Ishikawa (cell line): ENCODE measurements around the gene SELENOS.

Experiments used
- MAX ChIP-seq: IDR thresholded peaks from 2 replicates; pipeline ENCODE4 v1.6.1; 2012
- RAD21 ChIP-seq: IDR thresholded peaks from 2 replicates; pipeline ENCODE4 v1.6.1; 2012; ENCODE audit warnings: low read depth
- REST ChIP-seq: IDR thresholded peaks from 2 replicates; pipeline ENCODE4 v1.6.1; 2012; ENCODE audit warnings: low read depth, mild to moderate bottlenecking
- TAF1 ChIP-seq: IDR thresholded peaks from 2 replicates; pipeline ENCODE4 v1.6.1; 2012; ENCODE audit warnings: low read depth, mild to moderate bottlenecking
- YY1 ChIP-seq: IDR thresholded peaks from 2 replicates; pipeline ENCODE4 v1.6.1; 2012; ENCODE audit warnings: low read depth

- TF ChIP-seq MAX (no peak), REST (no peak), RAD21 (no peak), YY1 (no peak), TAF1 (no peak)
Measured at GRCh38 chr15:101254157-101255050, 22.9 kb downstream of the SELENOS start.
